Measurements from ENCODE around the gene SLC15A2.

DNA sequence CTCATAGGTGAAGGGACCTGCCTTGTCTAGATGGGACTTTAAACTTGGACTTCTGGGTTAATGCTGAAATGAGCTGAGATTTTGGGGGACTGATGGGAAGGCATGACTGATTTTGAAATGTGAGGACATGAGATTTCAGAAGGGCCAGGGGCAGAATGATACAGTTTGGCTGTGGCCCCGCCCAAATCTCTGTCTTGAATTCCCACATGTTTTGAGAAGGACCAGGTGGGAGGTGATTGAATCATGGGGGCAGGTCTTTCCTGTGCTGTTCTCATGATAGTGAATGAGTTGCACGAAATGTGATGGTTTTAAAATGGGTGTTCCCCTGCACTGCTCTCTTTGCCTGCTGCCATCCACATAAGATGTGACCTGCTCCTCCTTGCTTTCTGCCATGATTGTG, 85.0 kb downstream of the SLC15A2 start:
- no peak for TF ChIP-seq TARDBP (IDR thresholded peaks at IDR 0.05)
- no peak for TF ChIP-seq FOXA1 (IDR thresholded peaks at IDR 0.05)
- TF ChIP-seq BHLHE40 (IDR thresholded peaks at IDR 0.05; ENCODE audit: borderline replicate concordance) = no peak
